Activated CD8-positive, alpha-beta T cell treated with anti-CD3 and anti-CD28 coated beads for 36 hours (primary cell): Measurements from ENCODE around the gene TAP2. TPM values are rescaled to one million over a fixed set of nuclear protein-coding genes. Genes with fewer than 3 reads are reported as not detected.

Experiments
- ATAC-seq: fragments of 200-7000 bp; cut with Tn5 transposase; one replicate; pipeline ENCODE4 v1.10.0; 2021; ENCODE audit warnings: mild to moderate bottlenecking, moderate library complexity
- CTCF ChIA-PET: fragments of 350-600 bp; sonication (Branson Sonifier 250); formaldehyde crosslinking; loops from one replicate; lab custom pipeline; 2021; ENCODE audit warnings: antibody characterized with exemption; lab: Charles Lee
- POLR2A ChIA-PET: fragments of 350-600 bp; sonication (Branson Sonifier 250); formaldehyde crosslinking; loops from one replicate; lab custom pipeline; 2021; ENCODE audit warnings: antibody characterized with exemption; lab: Charles Lee
- DNase-seq: peaks from one replicate; pipeline ENCODE4 v3.0.0-alpha.2; 2020
- H3K27ac Mint-ChIP-seq: one replicate; pipeline ENCODE4 v1.8.0; 2021; ENCODE audit warnings: mild to moderate bottlenecking, mixed read lengths
- H3K27me3 Mint-ChIP-seq: one replicate; pipeline ENCODE4 v1.8.0; 2021; ENCODE audit warnings: mixed read lengths
- H3K36me3 Mint-ChIP-seq: one replicate; pipeline ENCODE4 v1.8.0; 2021; ENCODE audit warnings: low read depth, mixed read lengths
- H3K4me1 Mint-ChIP-seq: one replicate; pipeline ENCODE4 v1.8.0; 2021; ENCODE audit warnings: low read depth, mixed read lengths
- H3K4me3 Mint-ChIP-seq: one replicate; pipeline ENCODE4 v1.8.0; 2021; ENCODE audit warnings: mild to moderate bottlenecking, moderate library complexity, mixed read lengths
- H3K9me3 Mint-ChIP-seq: one replicate; pipeline ENCODE4 v1.8.0; 2021; ENCODE audit warnings: mixed read lengths
- intact Hi-C: fragments of 100-400 bp; cut with micrococcal nuclease; formaldehyde crosslinking; loops from one replicate; pipeline ENCODE4 v1.10.0; 2022
- total RNA-seq, 2 experiments: library from RNA; stranded (reverse); gene quantifications; one replicate each; pipeline ENCODE4 v1.2.3, GENCODE V29; 2021
- TF ChIP-seq, protein P1 (sequence below): fragments of 200-600 bp; IDR thresholded peaks from one replicate; pipeline ENCODE4 v1.8.0; 2022; ENCODE audit warnings: antibody characterized with exemption, mild to moderate bottlenecking

The TAP2 gene
- total RNA-seq, 2 experiments from 2014 or later = 110 to 113 TPM

DNA sequence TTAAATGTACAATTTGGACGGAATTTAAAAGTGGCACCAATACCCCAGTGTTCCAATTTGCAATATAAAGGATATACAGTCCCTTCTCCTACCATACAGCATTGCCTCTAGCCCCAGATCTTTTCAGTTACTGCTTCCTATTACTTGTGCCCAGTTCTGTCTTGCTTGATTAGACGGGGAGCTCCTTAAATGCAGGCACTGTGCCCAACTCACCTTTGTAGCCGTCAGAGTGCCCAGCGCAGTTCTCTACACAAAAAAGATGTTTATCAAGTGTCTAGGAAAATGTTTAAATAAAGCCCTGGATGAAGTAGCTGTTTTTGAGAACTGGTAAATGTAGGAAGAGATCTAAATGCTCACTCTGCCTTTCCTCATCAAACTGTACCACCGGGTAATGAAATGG lies 7.6 kb downstream of the TAP2 start:
- intact Hi-C loops = no loop called here

DNA sequence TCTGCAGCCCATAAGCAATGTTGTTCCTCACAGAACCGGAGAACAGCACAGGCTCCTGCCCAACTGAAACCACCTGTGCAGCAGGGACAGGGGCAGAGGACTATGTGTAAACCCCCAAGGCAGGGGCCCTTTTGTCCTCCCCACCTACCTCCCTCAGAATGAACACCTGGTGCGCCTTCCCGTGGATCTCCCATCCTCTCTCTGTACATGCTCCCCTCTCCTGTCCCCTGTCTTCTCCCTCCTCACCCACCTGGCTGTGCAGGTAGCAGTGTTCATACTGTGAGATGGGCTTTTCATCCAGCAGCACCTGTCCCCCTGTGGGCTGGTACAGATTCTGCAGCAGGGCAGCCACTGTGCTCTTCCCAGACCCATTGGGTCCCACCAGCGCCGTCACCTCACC lies 8.5 kb downstream of the TAP2 start:
- H3K4me3 Mint-ChIP-seq = no peak overlapping the region
- POLR2A ChIA-PET = interaction anchor here (0.7 to 5.7 kb wide), 5 partner anchors 8 to 145 kb away, joined by 3 to 47 read pairs (median 4); partner anchors contain the start of gene TAP2

More for the DNA sequence above, 7.6 kb downstream of the TAP2 start:
- CTCF ChIA-PET = interaction anchor here (0.7 to 1.3 kb wide), 2 partner anchors 37 to 123 kb away, joined by 3 to 7 read pairs; no protein-coding TSS in a partner anchor
- no peak for DNase-seq
- H3K4me1 Mint-ChIP-seq = peaks cover 78% of the 10 kb centered on the region
- no peak for ATAC-seq
- TF ChIP-seq, protein P1, sequence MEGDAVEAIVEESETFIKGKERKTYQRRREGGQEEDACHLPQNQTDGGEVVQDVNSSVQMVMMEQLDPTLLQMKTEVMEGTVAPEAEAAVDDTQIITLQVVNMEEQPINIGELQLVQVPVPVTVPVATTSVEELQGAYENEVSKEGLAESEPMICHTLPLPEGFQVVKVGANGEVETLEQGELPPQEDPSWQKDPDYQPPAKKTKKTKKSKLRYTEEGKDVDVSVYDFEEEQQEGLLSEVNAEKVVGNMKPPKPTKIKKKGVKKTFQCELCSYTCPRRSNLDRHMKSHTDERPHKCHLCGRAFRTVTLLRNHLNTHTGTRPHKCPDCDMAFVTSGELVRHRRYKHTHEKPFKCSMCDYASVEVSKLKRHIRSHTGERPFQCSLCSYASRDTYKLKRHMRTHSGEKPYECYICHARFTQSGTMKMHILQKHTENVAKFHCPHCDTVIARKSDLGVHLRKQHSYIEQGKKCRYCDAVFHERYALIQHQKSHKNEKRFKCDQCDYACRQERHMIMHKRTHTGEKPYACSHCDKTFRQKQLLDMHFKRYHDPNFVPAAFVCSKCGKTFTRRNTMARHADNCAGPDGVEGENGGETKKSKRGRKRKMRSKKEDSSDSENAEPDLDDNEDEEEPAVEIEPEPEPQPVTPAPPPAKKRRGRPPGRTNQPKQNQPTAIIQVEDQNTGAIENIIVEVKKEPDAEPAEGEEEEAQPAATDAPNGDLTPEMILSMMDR = no peak
- H3K27ac Mint-ChIP-seq = peak overlapping the region; percentile 67
- POLR2A ChIA-PET = interaction anchor here (0.7 to 1.0 kb wide), 2 partner anchors 22 to 141 kb away, joined by 3 to 4 read pairs; partner anchors contain the start of gene TAP1
- peaks cover 85% of the 10 kb centered on the region for H3K36me3 Mint-ChIP-seq
- no peak overlapping the region for H3K4me3 Mint-ChIP-seq
- H3K9me3 Mint-ChIP-seq = no peaks in the 10 kb centered on the region
- no peaks in the 10 kb centered on the region for H3K27me3 Mint-ChIP-seq

DNA sequence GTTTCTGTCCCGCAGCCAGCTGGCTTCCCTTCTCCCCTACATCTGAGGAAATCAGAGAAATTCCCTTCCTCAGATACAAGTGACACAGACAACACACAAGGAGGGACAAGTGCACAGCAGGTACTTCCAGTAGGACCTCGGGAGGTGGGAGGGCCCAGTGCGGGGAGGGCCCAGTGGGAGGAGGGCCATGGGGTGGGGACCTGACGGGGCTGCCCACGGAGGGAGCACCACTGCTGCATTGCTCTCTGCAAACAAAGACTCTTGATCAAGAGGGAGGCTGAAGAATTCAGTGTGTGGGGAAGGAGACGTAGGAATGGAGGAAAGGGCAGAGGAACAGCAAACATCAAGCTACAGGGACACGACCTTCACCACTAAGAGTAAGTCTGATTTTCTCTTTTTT lies 9.0 kb downstream of the TAP2 start:
- no peak for ATAC-seq
- Mint-ChIP-seq H3K9me3 (no peaks in the 10 kb centered on the region), H3K36me3 (peaks cover 71% of the 10 kb centered on the region), H3K27me3 (no peaks in the 10 kb centered on the region), H3K4me3 (no peak overlapping the region), H3K27ac (no peak overlapping the region), H3K4me1 (peaks cover 65% of the 10 kb centered on the region)
- intact Hi-C loops = loop anchor here (5.0 kb wide), 1 partner anchor 38 kb away; no protein-coding TSS in a partner anchor
- ChIA-PET POLR2A (interaction anchor here (0.7 to 5.7 kb wide), 5 partner anchors 9 to 145 kb away, joined by 3 to 47 read pairs (median 4); partner anchors contain the start of gene TAP2), CTCF (interaction anchor here (1.0 to 5.4 kb wide), 2 partner anchors 9 to 39 kb away, joined by 5 to 52 read pairs; partner anchors contain the start of gene TAP2)
- DNase-seq = no peak
- TF ChIP-seq, protein P1 = no peak

More for the DNA sequence above, 8.5 kb downstream of the TAP2 start:
- CTCF ChIA-PET = interaction anchor here (1.0 to 5.4 kb wide), 2 partner anchors 9 to 38 kb away, joined by 5 to 52 read pairs; partner anchors contain the start of gene TAP2
- intact Hi-C loops = no loop called here
- DNase-seq (no peak), ATAC-seq (no peak)
- H3K9me3 Mint-ChIP-seq = no peaks in the 10 kb centered on the region
- H3K36me3 Mint-ChIP-seq = peaks cover 76% of the 10 kb centered on the region
- peak overlapping the region; percentile 20 for H3K27ac Mint-ChIP-seq
- TF ChIP-seq, protein P1 = no peak
- peaks cover 71% of the 10 kb centered on the region for H3K4me1 Mint-ChIP-seq
- H3K27me3 Mint-ChIP-seq = no peaks in the 10 kb centered on the region

DNA sequence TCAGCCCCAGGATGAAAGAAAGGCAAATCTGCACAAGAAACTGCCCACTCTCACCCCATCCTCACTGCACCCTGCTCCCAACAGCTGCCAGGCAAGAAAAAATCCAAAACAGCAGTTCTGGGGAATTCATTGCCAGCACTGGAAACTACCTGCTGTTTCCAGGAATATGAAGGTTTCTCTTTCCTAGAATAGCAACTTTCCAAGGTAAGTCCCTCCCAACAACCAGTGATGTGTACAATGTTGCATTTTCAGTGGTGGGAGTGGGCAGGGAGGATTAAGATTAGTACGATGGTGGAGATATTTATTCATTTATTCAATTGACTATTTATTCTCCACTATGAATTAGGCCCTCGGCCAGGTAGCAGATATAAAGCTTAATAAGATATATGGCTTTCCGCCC lies 11.5 kb downstream of the TAP2 start:
- intact Hi-C loops = loop anchor here (5.0 kb wide), 1 partner anchor 40 kb away; no protein-coding TSS in a partner anchor
- DNase-seq (no peak), ATAC-seq (no peak)
- Mint-ChIP-seq H3K27me3 (no peaks in the 10 kb centered on the region), H3K4me3 (no peak overlapping the region), H3K27ac (peak overlapping the region; percentile 58), H3K36me3 (peaks cover 47% of the 10 kb centered on the region), H3K4me1 (peaks cover 45% of the 10 kb centered on the region), H3K9me3 (no peaks in the 10 kb centered on the region)
- TF ChIP-seq, protein P1 = no peak
- POLR2A ChIA-PET = interaction anchor here (1.0 to 5.7 kb wide), 5 partner anchors 11 to 145 kb away, joined by 3 to 47 read pairs (median 9); partner anchors contain the start of genes PSMB8, PSMB9, TAP1 and TAP2
- CTCF ChIA-PET = interaction anchor here (0.8 to 5.4 kb wide), 7 partner anchors 12 to 174 kb away, joined by 3 to 52 read pairs (median 6); partner anchors contain the start of gene TAP2

DNA sequence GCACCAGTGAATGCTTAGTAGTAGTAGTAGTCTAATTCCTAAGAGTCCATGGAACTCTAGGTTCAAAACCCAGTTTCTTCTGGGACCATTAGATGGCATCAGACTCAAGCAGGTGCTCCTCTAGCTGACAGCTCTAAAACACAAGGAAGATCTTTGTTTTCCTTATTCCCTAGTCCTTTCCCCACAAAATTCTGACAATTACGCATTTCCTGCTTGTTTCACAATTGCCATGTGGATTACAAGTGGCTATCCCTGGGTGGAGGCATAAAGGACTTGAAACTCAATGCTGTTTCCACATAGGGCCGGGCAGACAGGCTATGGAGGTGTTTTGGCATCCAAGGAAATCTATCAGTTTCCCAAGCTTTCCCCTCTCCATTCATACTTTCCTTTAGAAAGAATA lies 12.6 kb downstream of the TAP2 start:
- DNase-seq = no peak
- Mint-ChIP-seq H3K9me3 (no peaks in the 10 kb centered on the region), H3K27ac (no peak overlapping the region), H3K27me3 (no peaks in the 10 kb centered on the region), H3K36me3 (peaks cover 38% of the 10 kb centered on the region), H3K4me1 (peaks cover 37% of the 10 kb centered on the region), H3K4me3 (no peak overlapping the region)
- ChIA-PET POLR2A (interaction anchor here (0.9 to 5.7 kb wide), 3 partner anchors 9 to 19 kb away, joined by 3 to 47 read pairs (median 3); partner anchors contain the start of gene TAP2), CTCF (interaction anchor here (1.0 to 5.4 kb wide), 4 partner anchors 13 to 158 kb away, joined by 3 to 52 read pairs (median 23); partner anchors contain the start of gene TAP2)
- ATAC-seq = no peak
- TF ChIP-seq, protein P1 = peak; percentile 16
- intact Hi-C loops = loop anchor here (5.0 kb wide), 1 partner anchor 41 kb away; no protein-coding TSS in a partner anchor
